Panc1 (cell line): Measurements from ENCODE around the gene BABAM2. TPM values are rescaled to one million over a fixed set of nuclear protein-coding genes. Genes with fewer than 3 reads are reported as not detected.

Source experiments
- ATAC-seq: fragments of 200-7000 bp; cut with Tn5 transposase; 2 replicates; pipeline ENCODE4 v1.9.1; 2020; ENCODE audit warnings: mild to moderate bottlenecking, moderate library complexity
- BruUV-seq: library from RNA; stranded (reverse); fragments of 400-500 nt; replicated peaks from 2 replicates; lab custom pipeline; 2021; lab: Mats Ljungman, UMichigan
- CTCF ChIA-PET: fragments of 300-600 bp; sonication (Branson Sonifier 250); formaldehyde crosslinking; loops from one replicate; lab custom pipeline; 2022; ENCODE audit warnings: antibody characterized with exemption; lab: Charles Lee
- POLR2A ChIA-PET: fragments of 300-600 bp; sonication (Branson Sonifier 250); formaldehyde crosslinking; loops from one replicate; lab custom pipeline; 2022; ENCODE audit warnings: antibody characterized with exemption; lab: Charles Lee
- DNase-seq: peaks from one replicate; pipeline ENCODE4 v3.0.0-alpha.2; 2010; ENCODE audit warnings: low read depth, low spot score
- H3K27ac ChIP-seq: 2 replicates; pipeline ENCODE4 v1.5.1; 2011; ENCODE audit warnings: mild to moderate bottlenecking, low read length, inconsistent platforms
- H3K27me3 ChIP-seq: fragments of 200-500 bp; sonication (Bioruptor generic); 2 replicates; pipeline ENCODE4 v1.6.0; 2014; ENCODE audit warnings: low read length, inconsistent platforms; ENCODE audit not compliant: control insufficient read depth, insufficient read depth
- H3K36me3 ChIP-seq: fragments of 200-500 bp; sonication (Bioruptor generic); 2 replicates; pipeline ENCODE4 v1.5.1; 2014; ENCODE audit warnings: inconsistent platforms, mild to moderate bottlenecking, low read length, moderate library complexity; ENCODE audit not compliant: control insufficient read depth, insufficient read depth
- H3K4me1 ChIP-seq: 2 replicates; pipeline ENCODE4 v1.5.1; 2011; ENCODE audit warnings: inconsistent platforms, mild to moderate bottlenecking, low read length, moderate library complexity; ENCODE audit not compliant: control insufficient read depth, insufficient read depth
- H3K4me3 ChIP-seq, 2 experiments: 2 replicates each; pipeline ENCODE4 v1.5.1; 2011 to 2012; ENCODE audit warnings: low read depth in 2 of 2, low read length in 2 of 2, mild to moderate bottlenecking in 2 of 2, inconsistent platforms in 1 of 2, moderate library complexity in 1 of 2
- H3K9me3 ChIP-seq: fragments of 200-500 bp; sonication (Bioruptor generic); 2 replicates; pipeline ENCODE4 v1.5.1; 2014; ENCODE audit warnings: low read depth, mild to moderate bottlenecking, inconsistent platforms, low read length, moderate library complexity; ENCODE audit not compliant: control insufficient read depth, insufficient read depth
- POLR2AphosphoS5 ChIP-seq: IDR thresholded peaks from 2 replicates; pipeline ENCODE4 v1.6.1; 2012; ENCODE audit warnings: mild to moderate bottlenecking, low read depth, low read length, moderate library complexity
- SIN3A ChIP-seq: IDR thresholded peaks from 2 replicates; pipeline ENCODE4 v1.6.1; 2012; ENCODE audit warnings: low read depth, mild to moderate bottlenecking, low read length, moderate library complexity, borderline replicate concordance; ENCODE audit not compliant: insufficient read depth
- TCF7L2 ChIP-seq: IDR thresholded peaks from 2 replicates; pipeline ENCODE4 v1.6.1; 2011; ENCODE audit warnings: mild to moderate bottlenecking, low read depth, low read length, inconsistent platforms
- in situ Hi-C: cut with HindIII; loops from 2 replicates; pipeline ENCODE4 v1.10.0; 2016; ENCODE audit warnings: low sequenced_read_pairs, low pct_unique_long_range_greater_than_20kb
- intact Hi-C: fragments of 100-400 bp; cut with micrococcal nuclease; formaldehyde crosslinking; loops from one replicate; pipeline ENCODE4 v1.10.0; 2022; ENCODE audit not compliant: unreplicated experiment
- total RNA-seq: library from RNA; stranded (reverse); gene quantifications from one replicate; pipeline ENCODE4 v1.2.1, GENCODE V29; 2021; ENCODE audit not compliant: unreplicated experiment
- TF ChIP-seq, protein P1 (sequence below): fragments of 450-650 bp; IDR thresholded peaks from 2 replicates; pipeline ENCODE4 v1.5.1; 2017; ENCODE audit warnings: mild to moderate bottlenecking
- TF ChIP-seq, protein P2 (sequence below), 2 experiments: IDR thresholded peaks; 2 replicates each; pipeline ENCODE4 v1.6.1; 2011 to 2012; ENCODE audit warnings: low read depth in 2 of 2, control low read depth in 1 of 2, low read length in 1 of 2, mild to moderate bottlenecking in 1 of 2, moderate library complexity in 1 of 2; ENCODE audit not compliant: insufficient read depth in 1 of 2

The BABAM2 gene
- total RNA-seq, 1 experiment from 2014 or later, result 31.2 TPM

DNA sequence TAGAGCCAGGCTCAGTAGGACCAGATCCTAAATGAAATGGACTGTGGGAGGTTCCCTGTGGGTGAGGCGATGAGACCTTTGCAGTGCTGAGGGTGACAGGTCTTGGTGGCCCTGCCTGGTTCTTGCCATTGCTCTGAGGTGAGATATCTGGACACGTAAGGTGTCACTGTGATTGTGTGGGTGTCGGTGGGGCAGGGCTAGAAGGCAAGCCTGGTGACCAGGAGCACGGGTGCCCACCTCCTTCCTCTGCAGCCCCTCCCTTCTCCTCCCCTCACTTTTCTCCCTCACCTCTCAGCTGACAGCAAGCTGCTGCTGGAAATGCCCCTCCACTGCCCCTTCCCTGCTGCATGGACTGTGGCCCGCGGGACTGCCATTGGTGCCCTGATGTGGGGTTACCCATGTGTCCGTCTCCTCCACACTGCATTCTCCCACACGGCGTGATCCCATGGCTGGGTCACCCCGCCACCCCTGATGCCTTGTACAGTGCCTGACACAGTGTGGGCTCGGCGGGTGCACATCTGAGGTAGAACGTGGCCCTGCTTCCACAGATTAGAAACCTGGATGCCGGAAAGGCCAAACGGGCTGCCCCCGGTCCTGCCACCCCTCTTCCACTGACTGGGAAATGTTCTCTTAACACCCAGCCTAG, 446.6 kb downstream of the BABAM2 start:
- TF ChIP-seq, protein P1, sequence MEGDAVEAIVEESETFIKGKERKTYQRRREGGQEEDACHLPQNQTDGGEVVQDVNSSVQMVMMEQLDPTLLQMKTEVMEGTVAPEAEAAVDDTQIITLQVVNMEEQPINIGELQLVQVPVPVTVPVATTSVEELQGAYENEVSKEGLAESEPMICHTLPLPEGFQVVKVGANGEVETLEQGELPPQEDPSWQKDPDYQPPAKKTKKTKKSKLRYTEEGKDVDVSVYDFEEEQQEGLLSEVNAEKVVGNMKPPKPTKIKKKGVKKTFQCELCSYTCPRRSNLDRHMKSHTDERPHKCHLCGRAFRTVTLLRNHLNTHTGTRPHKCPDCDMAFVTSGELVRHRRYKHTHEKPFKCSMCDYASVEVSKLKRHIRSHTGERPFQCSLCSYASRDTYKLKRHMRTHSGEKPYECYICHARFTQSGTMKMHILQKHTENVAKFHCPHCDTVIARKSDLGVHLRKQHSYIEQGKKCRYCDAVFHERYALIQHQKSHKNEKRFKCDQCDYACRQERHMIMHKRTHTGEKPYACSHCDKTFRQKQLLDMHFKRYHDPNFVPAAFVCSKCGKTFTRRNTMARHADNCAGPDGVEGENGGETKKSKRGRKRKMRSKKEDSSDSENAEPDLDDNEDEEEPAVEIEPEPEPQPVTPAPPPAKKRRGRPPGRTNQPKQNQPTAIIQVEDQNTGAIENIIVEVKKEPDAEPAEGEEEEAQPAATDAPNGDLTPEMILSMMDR, result no peak
- TF ChIP-seq, protein P2, sequence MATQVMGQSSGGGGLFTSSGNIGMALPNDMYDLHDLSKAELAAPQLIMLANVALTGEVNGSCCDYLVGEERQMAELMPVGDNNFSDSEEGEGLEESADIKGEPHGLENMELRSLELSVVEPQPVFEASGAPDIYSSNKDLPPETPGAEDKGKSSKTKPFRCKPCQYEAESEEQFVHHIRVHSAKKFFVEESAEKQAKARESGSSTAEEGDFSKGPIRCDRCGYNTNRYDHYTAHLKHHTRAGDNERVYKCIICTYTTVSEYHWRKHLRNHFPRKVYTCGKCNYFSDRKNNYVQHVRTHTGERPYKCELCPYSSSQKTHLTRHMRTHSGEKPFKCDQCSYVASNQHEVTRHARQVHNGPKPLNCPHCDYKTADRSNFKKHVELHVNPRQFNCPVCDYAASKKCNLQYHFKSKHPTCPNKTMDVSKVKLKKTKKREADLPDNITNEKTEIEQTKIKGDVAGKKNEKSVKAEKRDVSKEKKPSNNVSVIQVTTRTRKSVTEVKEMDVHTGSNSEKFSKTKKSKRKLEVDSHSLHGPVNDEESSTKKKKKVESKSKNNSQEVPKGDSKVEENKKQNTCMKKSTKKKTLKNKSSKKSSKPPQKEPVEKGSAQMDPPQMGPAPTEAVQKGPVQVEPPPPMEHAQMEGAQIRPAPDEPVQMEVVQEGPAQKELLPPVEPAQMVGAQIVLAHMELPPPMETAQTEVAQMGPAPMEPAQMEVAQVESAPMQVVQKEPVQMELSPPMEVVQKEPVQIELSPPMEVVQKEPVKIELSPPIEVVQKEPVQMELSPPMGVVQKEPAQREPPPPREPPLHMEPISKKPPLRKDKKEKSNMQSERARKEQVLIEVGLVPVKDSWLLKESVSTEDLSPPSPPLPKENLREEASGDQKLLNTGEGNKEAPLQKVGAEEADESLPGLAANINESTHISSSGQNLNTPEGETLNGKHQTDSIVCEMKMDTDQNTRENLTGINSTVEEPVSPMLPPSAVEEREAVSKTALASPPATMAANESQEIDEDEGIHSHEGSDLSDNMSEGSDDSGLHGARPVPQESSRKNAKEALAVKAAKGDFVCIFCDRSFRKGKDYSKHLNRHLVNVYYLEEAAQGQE (IDR thresholded peaks at IDR 0.05; ENCODE audit: insufficient read depth in 1 of 2, low read depth in 2 of 2, low read length in 1 of 2), result no peak
- TF ChIP-seq POLR2AphosphoS5, result no peak
- TF ChIP-seq TCF7L2, result no peak
- TF ChIP-seq SIN3A, result no peak
- CTCF ChIA-PET, result no interaction called here
- Histone ChIP-seq H3K4me3 (no peak overlapping the region), H3K4me1 (no peaks in the 10 kb centered on the region; the same call in 1 of the 2 replicates), H3K9me3 (no peaks in the 10 kb centered on the region), H3K27me3 (no peaks in the 10 kb centered on the region), H3K27ac (no peak overlapping the region), H3K36me3 (no peaks in the 10 kb centered on the region)
- in situ Hi-C loops (no loop called here), intact Hi-C loops (no loop called here)
- POLR2A ChIA-PET, result no interaction called here
- ATAC-seq (no peak), DNase-seq (no peak)
- BruUV-seq, result no TSS peak

DNA sequence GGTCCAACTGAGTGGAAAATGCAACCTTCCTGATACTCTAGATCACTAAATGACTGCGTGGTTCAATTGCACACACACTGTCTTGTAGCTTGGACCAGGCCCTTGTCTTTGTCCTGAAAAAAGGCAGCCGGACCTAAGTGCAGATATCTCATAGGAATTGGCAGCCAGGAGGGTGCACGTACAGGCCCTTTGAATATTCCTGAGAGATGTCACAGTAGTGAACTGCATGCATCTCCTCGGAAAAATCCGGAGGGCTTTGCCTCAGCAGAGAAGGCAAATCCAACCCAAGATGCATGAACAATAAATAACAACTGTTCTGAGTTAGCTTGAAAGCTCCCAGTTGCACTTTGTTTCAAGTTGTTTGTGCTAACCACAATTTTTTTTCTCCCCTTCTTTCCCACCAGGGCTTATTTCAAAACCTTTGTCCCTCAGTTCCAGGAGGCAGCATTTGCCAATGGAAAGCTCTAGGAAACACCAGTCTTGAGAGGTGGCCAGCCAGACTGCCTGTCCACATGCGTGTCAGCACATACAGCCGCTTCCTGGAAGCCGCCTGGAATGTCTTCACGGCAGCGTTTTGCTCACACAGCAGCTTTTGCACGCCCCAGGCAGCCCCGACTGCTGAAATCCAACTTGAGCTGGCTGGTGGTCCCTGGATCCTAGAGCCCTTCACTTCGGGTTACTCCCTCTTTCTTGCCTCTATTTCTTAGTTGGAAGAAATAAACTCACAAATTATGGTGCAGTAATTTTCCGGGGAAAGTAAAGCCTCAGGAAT, 447.7 kb downstream of the BABAM2 start:
- in situ Hi-C loops (no loop called here), intact Hi-C loops (no loop called here)
- Histone ChIP-seq H3K9me3 (no peaks in the 10 kb centered on the region), H3K27ac (no peak overlapping the region), H3K36me3 (no peaks in the 10 kb centered on the region), H3K4me1 (no peaks in the 10 kb centered on the region; the same call in 1 of the 2 replicates), H3K4me3 (no peak overlapping the region), H3K27me3 (no peaks in the 10 kb centered on the region)
- no peak for DNase-seq
- no peak for ATAC-seq
- TF ChIP-seq, protein P1, result no peak
- ChIA-PET CTCF (no interaction called here), POLR2A (no interaction called here)
- no TSS peak for BruUV-seq
